Measurements from ENCODE around the gene SLC7A8.

DNA sequence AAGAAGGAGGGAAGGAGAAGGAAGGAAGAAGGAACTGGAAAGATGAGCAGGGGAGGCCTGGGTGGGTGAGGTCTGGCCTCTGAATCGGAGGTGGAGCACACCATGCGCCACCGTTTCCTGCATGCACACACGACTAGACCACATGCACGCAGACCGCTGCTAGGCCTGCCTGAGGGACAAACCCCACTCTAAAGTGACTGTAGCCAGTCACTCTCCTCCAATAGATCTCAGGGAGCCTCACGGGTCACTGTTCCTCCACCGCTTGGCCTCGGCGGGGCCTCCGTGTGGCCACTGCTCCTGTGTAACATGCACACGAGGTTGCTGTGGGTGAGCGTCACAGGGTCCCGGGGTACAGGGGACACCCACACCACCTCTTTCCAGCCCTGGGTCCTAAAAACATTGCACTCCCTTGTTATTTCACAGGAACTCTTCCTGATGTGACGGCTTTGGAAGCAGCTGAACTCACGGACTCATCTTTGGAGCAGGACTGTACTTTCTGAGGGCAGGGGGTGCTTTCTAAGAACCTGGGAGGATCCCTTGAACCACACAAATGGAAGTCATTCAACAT lies 46.8 kb downstream of the SLC7A8 start:
- TF ChIP-seq, protein P1, sequence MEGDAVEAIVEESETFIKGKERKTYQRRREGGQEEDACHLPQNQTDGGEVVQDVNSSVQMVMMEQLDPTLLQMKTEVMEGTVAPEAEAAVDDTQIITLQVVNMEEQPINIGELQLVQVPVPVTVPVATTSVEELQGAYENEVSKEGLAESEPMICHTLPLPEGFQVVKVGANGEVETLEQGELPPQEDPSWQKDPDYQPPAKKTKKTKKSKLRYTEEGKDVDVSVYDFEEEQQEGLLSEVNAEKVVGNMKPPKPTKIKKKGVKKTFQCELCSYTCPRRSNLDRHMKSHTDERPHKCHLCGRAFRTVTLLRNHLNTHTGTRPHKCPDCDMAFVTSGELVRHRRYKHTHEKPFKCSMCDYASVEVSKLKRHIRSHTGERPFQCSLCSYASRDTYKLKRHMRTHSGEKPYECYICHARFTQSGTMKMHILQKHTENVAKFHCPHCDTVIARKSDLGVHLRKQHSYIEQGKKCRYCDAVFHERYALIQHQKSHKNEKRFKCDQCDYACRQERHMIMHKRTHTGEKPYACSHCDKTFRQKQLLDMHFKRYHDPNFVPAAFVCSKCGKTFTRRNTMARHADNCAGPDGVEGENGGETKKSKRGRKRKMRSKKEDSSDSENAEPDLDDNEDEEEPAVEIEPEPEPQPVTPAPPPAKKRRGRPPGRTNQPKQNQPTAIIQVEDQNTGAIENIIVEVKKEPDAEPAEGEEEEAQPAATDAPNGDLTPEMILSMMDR (IDR thresholded peaks at IDR 0.05), result no peak
- TF ChIP-seq POLR2A (IDR thresholded peaks at IDR 0.05) (no peak), POLR2AphosphoS5 (IDR thresholded peaks at IDR 0.05) (no peak)
